Duodenal mucosa (tissue), 2 donors: ENCODE data around the gene BNIPL.
A peak's percentile ranks its signal among the peaks of the same experiment; 100 is the strongest.

Source experiments
- H3K27ac ChIP-seq: one replicate; pipeline ENCODE4 v1.7.0; 2013; ENCODE audit warnings: low read depth, low read length
- H3K27me3 ChIP-seq, 2 donors: one replicate each; pipeline ENCODE4 v1.7.0; 2013; ENCODE audit warnings: low read length in 2 of 2, control low read depth in 1 of 2; ENCODE audit not compliant: insufficient read depth in 2 of 2, control insufficient read depth in 1 of 2
- H3K36me3 ChIP-seq, 2 donors: one replicate each; pipeline ENCODE4 v1.7.0; 2013; ENCODE audit warnings: low read length in 2 of 2, control low read depth in 1 of 2; ENCODE audit not compliant: insufficient read depth in 2 of 2, control insufficient read depth in 1 of 2
- H3K4me1 ChIP-seq, 2 donors: one replicate each; pipeline ENCODE4 v1.7.0; 2013; ENCODE audit warnings: low read length in 2 of 2, control low read depth in 1 of 2; ENCODE audit not compliant: insufficient read depth in 2 of 2, control insufficient read depth in 1 of 2
- H3K4me3 ChIP-seq, 2 donors: one replicate each; pipeline ENCODE4 v1.7.0; 2013; ENCODE audit warnings: low read length in 2 of 2, low read depth in 1 of 2
- H3K9ac ChIP-seq, 2 donors: one replicate each; pipeline ENCODE4 v1.7.0; 2013; ENCODE audit warnings: low read length in 2 of 2, low read depth in 1 of 2
- H3K9me3 ChIP-seq, 2 donors: one replicate each; pipeline ENCODE4 v1.7.0; 2013; ENCODE audit warnings: low read length in 2 of 2, control low read depth in 1 of 2; ENCODE audit not compliant: control insufficient read depth in 1 of 2

BNIPL gene

GRCh38 chr1:151000408-151000807, 36.0 kb upstream of the BNIPL start:
- no peak overlapping the region for H3K9ac ChIP-seq
- no peak overlapping the region for H3K4me3 ChIP-seq
- peaks cover 22 to 58% of the 10 kb centered on the region in 2 donors for H3K36me3 ChIP-seq
- H3K27me3 ChIP-seq = no peaks in the 10 kb centered on the region
- peaks cover 5 to 32% of the 10 kb centered on the region in 2 donors for H3K4me1 ChIP-seq
- H3K9me3 ChIP-seq = no peaks in the 10 kb centered on the region
- no peak overlapping the region for H3K27ac ChIP-seq

- H3K4me1 ChIP-seq = peaks cover 5 to 32% of the 10 kb centered on the region in 2 donors
- H3K27me3 ChIP-seq = no peaks in the 10 kb centered on the region
- H3K4me3 ChIP-seq = no peak overlapping the region
- peaks cover 22 to 58% of the 10 kb centered on the region in 2 donors for H3K36me3 ChIP-seq
- H3K27ac ChIP-seq = no peak overlapping the region
- no peak overlapping the region for H3K9ac ChIP-seq
- no peaks in the 10 kb centered on the region for H3K9me3 ChIP-seq
These were observed 34.8 kb upstream of the BNIPL start for GRCh38 chr1:151001602-151002001.

- Histone ChIP-seq H3K4me3 (no peak overlapping the region), H3K27me3 (no peaks in the 10 kb centered on the region), H3K4me1 (peaks cover 9 to 36% of the 10 kb centered on the region in 2 donors), H3K9ac (no peak overlapping the region), H3K27ac (no peak overlapping the region), H3K9me3 (no peaks in the 10 kb centered on the region), H3K36me3 (peaks cover 18 to 54% of the 10 kb centered on the region in 2 donors)
These were observed 34.3 kb upstream of the BNIPL start for GRCh38 chr1:151002051-151002450.

GRCh38 chr1:151002611-151003010, 33.8 kb upstream of the BNIPL start:
- H3K4me3 ChIP-seq = peak overlapping the region in 1 of 2 donors; percentile 13
- peak overlapping the region in 1 of 2 donors; percentile 41 for H3K9ac ChIP-seq
- no peaks in the 10 kb centered on the region for H3K27me3 ChIP-seq
- H3K27ac ChIP-seq = no peak overlapping the region
- H3K9me3 ChIP-seq = no peaks in the 10 kb centered on the region
- peaks cover 12 to 48% of the 10 kb centered on the region in 2 donors for H3K36me3 ChIP-seq
- H3K4me1 ChIP-seq = peaks cover 14 to 41% of the 10 kb centered on the region in 2 donors

- H3K27me3 ChIP-seq = no peaks in the 10 kb centered on the region
- peaks cover 18 to 46% of the 10 kb centered on the region in 2 donors for H3K4me1 ChIP-seq
- H3K9ac ChIP-seq = peak overlapping the region in 1 of 2 donors; percentile 41
- peak overlapping the region; percentile 13 for H3K4me3 ChIP-seq
- no peaks in the 10 kb centered on the region for H3K9me3 ChIP-seq
- no peak overlapping the region for H3K27ac ChIP-seq
- H3K36me3 ChIP-seq = peaks cover 11 to 43% of the 10 kb centered on the region in 2 donors
These were observed 33.2 kb upstream of the BNIPL start for GRCh38 chr1:151003180-151003579.

- no peaks in the 10 kb centered on the region for H3K9me3 ChIP-seq
- peak overlapping the region; percentile 92 to 93 for H3K9ac ChIP-seq
- H3K4me1 ChIP-seq = peaks cover 29 to 56% of the 10 kb centered on the region in 2 donors
- no peaks in the 10 kb centered on the region for H3K27me3 ChIP-seq
- peaks cover 0 to 25% of the 10 kb centered on the region in 2 donors for H3K36me3 ChIP-seq
- H3K4me3 ChIP-seq = peak overlapping the region; percentile 81 to 94
- H3K27ac ChIP-seq = peak overlapping the region; percentile 82
These were observed 30.6 kb upstream of the BNIPL start for GRCh38 chr1:151005729-151006319.

GRCh38 chr1:151006327-151007052, 29.9 kb upstream of the BNIPL start, which contains the start of gene MINDY1:
TSS of gene MINDY1 (minus strand) at chr1:151006902. CDS start at chr1:151002617, 4,285 bp downstream.
- Histone ChIP-seq H3K9ac (peak within 1 kb of the TSS; percentile 92 to 93), H3K4me3 (peak within 1 kb of the TSS; percentile 87 to 94), H3K9me3 (no peaks in the 10 kb centered on the region), H3K27me3 (no peaks in the 10 kb centered on the region), H3K4me1 (peaks cover 35 to 60% of the 10 kb centered on the region in 2 donors), H3K27ac (peak within 1 kb of the TSS; percentile 82), H3K36me3 (peaks cover 0 to 19% of the 10 kb centered on the region in 2 donors)

GRCh38 chr1:151007853-151008243, 28.5 kb upstream of the BNIPL start:
- Histone ChIP-seq H3K4me1 (peaks cover 44 to 61% of the 10 kb centered on the region in 2 donors), H3K27me3 (no peaks in the 10 kb centered on the region), H3K4me3 (peak overlapping the region; percentile 87 to 94), H3K36me3 (peaks cover 0 to 6% of the 10 kb centered on the region in 2 donors), H3K9ac (peak overlapping the region; percentile 28 to 57), H3K9me3 (no peaks in the 10 kb centered on the region), H3K27ac (peak overlapping the region; percentile 82)

- peak within 1 kb of the TSS; percentile 87 to 94 for H3K4me3 ChIP-seq
- peak within 1 kb of the TSS; percentile 82 for H3K27ac ChIP-seq
These were observed 27.9 kb upstream of the BNIPL start, which contains the start of gene PRUNE1 for GRCh38 chr1:151008244-151009205. TSS of gene PRUNE1 (plus strand) at chr1:151008449. CDS start at chr1:151008633, 184 bp downstream.

More at GRCh38 chr1:151008244-151009205, 27.9 kb upstream of the BNIPL start, which contains the start of gene PRUNE1:
- no peaks in the 10 kb centered on the region for H3K27me3 ChIP-seq
- peak within 1 kb of the TSS; percentile 92 for H3K9ac ChIP-seq
- peaks cover 0 to 3% of the 10 kb centered on the region in 2 donors for H3K36me3 ChIP-seq
- H3K4me1 ChIP-seq = peaks cover 46 to 62% of the 10 kb centered on the region in 2 donors
- no peaks in the 10 kb centered on the region for H3K9me3 ChIP-seq
